ENCODE measurements around the gene ZNF135.

DNA sequence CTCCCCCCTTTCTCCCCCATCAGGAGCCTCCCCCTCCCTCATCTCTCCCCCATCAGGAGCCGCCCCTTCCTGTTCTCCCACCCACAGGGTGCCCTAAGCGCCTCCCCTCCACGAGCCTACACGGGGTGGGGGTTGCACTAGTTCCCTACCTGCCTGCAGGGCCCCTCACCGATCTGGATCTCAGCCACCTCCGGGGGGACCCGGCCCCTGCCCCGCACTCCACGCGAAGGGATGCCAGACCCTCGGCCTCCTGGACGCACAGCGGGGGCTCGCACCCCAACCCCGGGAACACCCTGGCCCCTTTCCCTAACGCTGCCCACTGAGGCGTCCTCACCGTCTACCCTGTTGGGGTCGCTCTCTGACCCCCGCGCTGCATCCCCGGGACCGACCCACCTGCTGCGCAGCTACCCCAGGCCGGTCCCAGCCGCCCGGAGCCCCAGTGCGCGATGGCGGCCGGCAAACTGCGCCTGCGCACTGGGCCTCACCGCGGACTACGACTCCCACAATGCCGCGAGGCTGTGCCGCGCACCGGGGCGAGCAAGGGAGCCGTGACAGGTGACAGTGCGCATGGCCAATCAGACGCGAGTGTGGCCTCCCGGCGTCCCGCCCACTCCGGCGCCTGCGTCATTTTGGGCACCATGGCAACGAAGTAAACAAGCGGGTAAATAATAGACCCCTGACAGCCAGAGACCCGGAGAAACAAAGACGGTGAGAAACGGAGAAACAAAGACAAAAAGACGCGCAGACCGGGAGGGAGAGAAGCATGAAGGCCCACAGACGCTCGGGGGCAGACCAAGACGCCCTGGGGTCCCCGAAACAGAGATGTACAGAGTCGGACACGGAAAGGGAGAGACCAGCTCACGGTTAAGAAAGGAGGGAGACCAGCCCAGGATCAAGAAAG, 38.9 kb downstream of the ZNF135 start, which contains the start of gene ZSCAN18:
- TF ChIP-seq, protein P1, sequence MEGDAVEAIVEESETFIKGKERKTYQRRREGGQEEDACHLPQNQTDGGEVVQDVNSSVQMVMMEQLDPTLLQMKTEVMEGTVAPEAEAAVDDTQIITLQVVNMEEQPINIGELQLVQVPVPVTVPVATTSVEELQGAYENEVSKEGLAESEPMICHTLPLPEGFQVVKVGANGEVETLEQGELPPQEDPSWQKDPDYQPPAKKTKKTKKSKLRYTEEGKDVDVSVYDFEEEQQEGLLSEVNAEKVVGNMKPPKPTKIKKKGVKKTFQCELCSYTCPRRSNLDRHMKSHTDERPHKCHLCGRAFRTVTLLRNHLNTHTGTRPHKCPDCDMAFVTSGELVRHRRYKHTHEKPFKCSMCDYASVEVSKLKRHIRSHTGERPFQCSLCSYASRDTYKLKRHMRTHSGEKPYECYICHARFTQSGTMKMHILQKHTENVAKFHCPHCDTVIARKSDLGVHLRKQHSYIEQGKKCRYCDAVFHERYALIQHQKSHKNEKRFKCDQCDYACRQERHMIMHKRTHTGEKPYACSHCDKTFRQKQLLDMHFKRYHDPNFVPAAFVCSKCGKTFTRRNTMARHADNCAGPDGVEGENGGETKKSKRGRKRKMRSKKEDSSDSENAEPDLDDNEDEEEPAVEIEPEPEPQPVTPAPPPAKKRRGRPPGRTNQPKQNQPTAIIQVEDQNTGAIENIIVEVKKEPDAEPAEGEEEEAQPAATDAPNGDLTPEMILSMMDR (IDR thresholded peaks at IDR 0.05; ENCODE audit: poor library complexity): peak; percentile 2
- TF ChIP-seq EZH2 (IDR thresholded peaks at IDR 0.05; ENCODE audit: borderline replicate concordance): no peak
